ENCODE results near the gene GRIK3.

GRIK3 gene

DNA sequence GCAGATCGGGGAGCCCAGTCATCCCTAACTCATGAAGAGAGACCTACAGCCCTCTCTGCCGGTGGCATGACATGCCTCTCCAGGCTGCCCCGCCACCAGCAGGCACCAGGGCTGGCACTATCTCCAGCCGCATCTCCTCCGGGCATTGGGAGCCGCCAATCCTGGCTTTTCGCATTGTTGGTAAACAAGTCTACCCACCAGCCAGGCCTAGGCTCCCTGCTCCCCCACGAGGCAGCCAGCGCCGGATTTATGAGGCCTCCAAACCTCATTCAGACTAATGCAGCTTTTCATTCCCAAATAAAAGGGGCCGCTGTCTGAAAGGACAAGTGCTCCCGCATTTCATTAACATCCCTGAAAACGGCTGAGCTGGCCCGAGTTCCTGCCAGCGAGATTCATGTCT is 3.4 kb upstream of the GRIK3 start:
- H3K27ac ChIP-seq: no peak overlapping the region
- TF ChIP-seq ZFX (IDR thresholded peaks at IDR 0.05; ENCODE audit: borderline replicate concordance): no peak
- TF ChIP-seq, protein P1, sequence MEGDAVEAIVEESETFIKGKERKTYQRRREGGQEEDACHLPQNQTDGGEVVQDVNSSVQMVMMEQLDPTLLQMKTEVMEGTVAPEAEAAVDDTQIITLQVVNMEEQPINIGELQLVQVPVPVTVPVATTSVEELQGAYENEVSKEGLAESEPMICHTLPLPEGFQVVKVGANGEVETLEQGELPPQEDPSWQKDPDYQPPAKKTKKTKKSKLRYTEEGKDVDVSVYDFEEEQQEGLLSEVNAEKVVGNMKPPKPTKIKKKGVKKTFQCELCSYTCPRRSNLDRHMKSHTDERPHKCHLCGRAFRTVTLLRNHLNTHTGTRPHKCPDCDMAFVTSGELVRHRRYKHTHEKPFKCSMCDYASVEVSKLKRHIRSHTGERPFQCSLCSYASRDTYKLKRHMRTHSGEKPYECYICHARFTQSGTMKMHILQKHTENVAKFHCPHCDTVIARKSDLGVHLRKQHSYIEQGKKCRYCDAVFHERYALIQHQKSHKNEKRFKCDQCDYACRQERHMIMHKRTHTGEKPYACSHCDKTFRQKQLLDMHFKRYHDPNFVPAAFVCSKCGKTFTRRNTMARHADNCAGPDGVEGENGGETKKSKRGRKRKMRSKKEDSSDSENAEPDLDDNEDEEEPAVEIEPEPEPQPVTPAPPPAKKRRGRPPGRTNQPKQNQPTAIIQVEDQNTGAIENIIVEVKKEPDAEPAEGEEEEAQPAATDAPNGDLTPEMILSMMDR (IDR thresholded peaks at IDR 0.05): no peak

DNA sequence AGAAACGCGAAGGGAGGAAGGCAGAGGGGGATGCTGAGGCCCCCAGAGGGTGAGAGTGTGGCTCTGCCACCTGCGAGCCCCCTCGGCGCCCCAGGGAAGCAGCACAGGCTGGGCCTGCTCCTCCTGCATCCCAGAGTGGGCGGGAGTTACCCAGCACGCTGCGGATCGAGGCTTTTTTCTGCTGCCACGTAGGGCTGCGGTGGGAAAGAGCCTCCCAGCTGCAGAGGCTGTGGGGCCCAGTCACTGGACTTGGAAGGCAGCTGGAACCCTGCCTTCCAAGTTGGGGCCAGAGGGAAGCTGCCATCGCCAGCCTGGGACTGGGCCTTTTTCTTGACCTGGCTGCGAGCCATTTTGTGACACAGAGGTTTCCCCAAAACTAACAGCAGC is 2.3 kb upstream of the GRIK3 start:
- H3K27ac ChIP-seq: no peak overlapping the region
- TF ChIP-seq ZFX (IDR thresholded peaks at IDR 0.05; ENCODE audit: borderline replicate concordance): no peak
- TF ChIP-seq, protein P1 (IDR thresholded peaks at IDR 0.05): no peak

DNA sequence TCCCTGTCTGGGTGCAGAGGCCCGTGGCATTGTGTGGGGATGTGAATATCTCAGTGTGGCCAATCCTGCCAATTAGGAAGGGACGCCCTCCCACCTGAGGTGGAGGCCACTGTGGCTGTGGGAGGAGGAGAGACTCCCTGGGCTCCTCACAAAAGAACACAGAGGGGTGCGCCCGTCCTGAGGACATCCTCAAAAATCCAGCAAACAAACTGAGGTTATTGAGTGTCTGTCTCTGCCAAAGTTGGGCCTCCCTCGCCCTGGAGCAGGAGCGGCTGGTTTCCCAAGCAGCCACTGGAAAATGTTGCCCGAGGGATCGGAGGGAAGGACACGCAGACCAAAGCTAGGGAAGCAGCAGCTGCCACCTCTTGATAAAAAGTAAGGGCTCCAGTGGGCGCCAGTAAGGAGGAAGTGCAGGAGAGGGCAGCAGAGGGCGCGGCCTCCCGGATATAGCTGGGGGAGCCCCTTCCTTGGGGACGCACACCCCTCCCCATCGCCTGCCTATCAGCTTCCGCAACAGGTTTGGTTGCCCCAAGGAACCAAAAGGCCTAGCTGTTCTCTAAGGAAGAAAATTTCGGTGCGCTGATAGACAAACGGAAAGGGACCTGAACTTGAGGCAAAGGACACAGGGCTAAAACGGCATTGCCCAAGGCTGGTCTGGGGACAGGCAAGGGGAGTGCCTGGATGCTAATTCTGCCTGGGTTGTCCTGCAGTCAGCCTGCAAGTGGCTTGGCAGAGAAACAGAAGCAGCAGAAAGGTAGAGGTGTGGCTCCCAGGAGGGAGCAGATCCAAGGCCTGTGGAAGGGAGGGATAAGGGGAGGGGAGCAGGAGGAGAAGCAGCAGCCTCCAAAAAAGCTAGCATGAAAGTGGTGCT is 1.7 kb upstream of the GRIK3 start:
- TF ChIP-seq, protein P1 (IDR thresholded peaks at IDR 0.05): no peak
- no peak for TF ChIP-seq ZFX (IDR thresholded peaks at IDR 0.05; ENCODE audit: borderline replicate concordance)
- no peak overlapping the region for H3K27ac ChIP-seq

DNA sequence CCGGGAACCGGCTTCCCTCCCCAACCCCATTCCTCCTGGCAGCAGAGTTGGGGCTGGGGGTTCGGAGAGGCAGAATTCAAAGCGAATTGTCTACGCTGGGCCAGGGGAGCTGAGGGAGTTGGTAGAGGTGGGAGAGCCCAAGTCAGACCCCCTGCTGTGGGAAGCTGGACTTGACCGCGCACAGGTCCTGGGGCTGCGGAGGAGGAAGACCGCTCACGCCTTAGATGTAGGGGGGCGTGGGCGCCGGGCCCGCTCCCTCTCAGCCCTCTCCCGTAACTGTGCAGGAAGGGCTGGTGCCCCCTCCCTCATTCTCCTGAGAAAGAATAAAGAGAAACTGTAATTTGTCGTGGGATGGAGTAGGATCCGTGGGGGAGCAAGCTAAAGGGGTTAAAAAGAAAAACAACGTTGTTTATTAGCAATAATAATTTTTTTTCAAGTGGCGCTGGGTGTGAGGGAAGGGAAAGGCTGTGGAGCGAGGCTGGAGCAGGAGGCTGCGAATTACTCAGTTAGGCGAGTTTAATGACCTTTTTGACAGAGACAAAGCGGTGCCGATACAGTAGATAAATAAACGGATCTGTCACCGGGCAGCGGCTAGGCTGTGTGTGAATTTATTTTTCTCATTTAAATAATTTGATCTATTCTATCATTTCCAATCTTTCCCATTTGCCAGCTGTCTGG is 838 bp upstream of the GRIK3 start:
- TF ChIP-seq ZFX (IDR thresholded peaks at IDR 0.05; ENCODE audit: borderline replicate concordance): no peak
- TF ChIP-seq, protein P1 (IDR thresholded peaks at IDR 0.05): no peak
- no peak overlapping the region for H3K27ac ChIP-seq

DNA sequence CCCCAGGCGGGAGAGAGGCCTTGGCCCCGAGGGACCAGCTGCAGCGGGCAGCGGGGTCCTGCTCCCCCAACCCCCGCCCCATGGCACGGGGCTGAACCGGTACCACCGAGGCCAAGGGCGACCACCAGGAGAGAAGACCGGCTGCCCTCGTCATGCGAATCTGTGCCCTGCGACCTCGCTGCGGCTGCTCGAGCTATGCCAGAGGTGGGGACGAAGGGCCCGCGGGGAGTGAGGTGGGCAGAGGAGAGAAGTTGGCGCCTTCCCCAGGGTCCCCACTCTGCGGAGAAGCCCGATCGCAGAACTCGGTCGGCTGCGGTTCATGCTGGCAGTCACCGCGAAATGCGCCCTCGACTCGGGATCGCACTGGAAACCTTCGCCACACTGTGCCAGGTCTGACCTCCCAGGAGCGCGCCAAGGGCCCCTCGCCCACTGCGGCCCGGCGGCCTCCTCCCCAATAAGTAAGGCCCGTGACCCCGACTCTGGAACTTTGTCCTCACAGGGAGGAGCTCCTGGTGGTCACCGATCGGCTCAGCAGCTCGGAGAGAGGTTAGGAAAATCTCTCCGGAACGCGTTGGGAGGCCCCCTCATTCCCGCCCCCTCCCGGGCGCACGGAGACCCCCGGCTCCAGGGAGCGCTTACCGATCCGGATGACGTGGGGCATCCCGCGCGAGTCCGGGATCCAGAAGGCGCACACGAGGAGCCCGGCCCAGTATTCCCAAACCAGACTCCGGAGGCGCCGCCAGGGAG is 787 bp downstream of the GRIK3 start:
- no peak overlapping the region for H3K27ac ChIP-seq
- TF ChIP-seq, protein P1 (IDR thresholded peaks at IDR 0.05): no peak
- TF ChIP-seq ZFX (IDR thresholded peaks at IDR 0.05; ENCODE audit: borderline replicate concordance): no peak

DNA sequence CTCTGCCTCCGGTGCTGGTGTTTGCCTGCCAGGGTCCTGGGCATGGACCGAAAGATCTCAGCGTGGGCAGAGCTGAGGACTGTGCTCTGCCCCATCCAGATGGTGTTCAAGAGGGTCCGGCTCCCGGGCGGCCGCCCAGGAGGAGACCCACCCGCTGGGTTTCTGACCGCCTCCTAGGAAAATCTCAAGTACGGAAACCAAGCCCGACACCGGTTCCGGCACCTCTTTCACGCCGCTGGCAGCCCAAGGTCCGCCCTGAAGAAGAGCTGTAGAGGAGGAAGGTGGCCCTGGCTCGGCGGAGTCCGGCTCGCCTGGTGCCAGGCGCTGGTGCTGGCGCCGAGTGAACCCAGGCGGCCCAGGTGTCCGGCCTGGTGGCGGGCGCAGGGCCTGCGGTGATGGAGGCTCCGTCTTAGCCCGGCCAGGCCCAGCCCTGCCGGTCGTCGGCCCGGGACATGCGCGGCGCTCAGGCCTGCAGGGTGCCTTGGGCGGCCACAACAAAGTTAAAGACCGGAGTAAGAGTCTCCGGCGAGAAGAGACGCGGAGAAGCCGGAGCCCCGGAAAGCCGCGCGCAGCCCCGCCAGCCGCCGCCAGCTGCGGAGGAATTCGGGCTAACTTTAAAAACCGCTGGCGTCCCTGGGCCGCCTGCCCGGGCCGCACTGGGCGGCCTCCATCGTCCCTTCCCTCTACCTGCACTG is 1.5 kb downstream of the GRIK3 start:
- TF ChIP-seq, protein P1 (IDR thresholded peaks at IDR 0.05): no peak
- H3K27ac ChIP-seq: no peak overlapping the region

All from 22Rv1 (cell line).